HepG2 (cell line): ENCODE results near the gene KCNMA1. TPM values are rescaled to one million over a fixed set of nuclear protein-coding genes. Genes with fewer than 3 reads are reported as not detected.
A peak's percentile ranks its signal among the peaks of the same experiment; 100 is the strongest.

Source experiments
- ATAC-seq: fragments of 200-7000 bp; cut with Tn5 transposase; 3 replicates; pipeline ENCODE4 v1.9.1; 2020; ENCODE audit warnings: mild to moderate bottlenecking, moderate library complexity
- BruUV-seq: library from RNA; stranded (reverse); fragments of 400-500 nt; replicated peaks from 2 replicates; lab custom pipeline; 2021; lab: Mats Ljungman, UMichigan
- CTCF ChIA-PET: fragments of 300-600 bp; formaldehyde crosslinking; extraction: SDS; loops from one replicate; lab custom pipeline; 2021; ENCODE audit warnings: low total read pairs, inconsistent platforms, low intra/inter-chr PET ratio; lab: Yijun Ruan, JAX
- POLR2A ChIA-PET: fragments of 350-600 bp; sonication (Branson Sonifier 250); formaldehyde crosslinking; loops from one replicate; lab custom pipeline; 2020; ENCODE audit warnings: antibody characterized with exemption, inconsistent platforms; lab: Yijun Ruan, JAX
- DNase-seq: peaks from one replicate; pipeline ENCODE4 v3.0.0-alpha.2; 2015; ENCODE audit warnings: low spot score
- FAIRE-seq: peaks from 3 replicates; lab custom pipeline; 2011; peaks lifted over from hg19 to GRCh38; lab: Jason Lieb, UNC
- H2AFZ ChIP-seq: one replicate; pipeline ENCODE4 v1.6.1; 2011; ENCODE audit warnings: low read length, inconsistent platforms
- H3K27ac ChIP-seq: fragments of 300-600 bp; 3 replicates; pipeline ENCODE4 v1.8.0; 2011; ENCODE audit warnings: mixed run types, mild to moderate bottlenecking, mixed read lengths, low read length, inconsistent platforms; ENCODE audit not compliant: insufficient read depth; ENCODE audit errors: extremely low read length
- H3K27me3 ChIP-seq, 2 experiments: fragments of 200-600 bp in 1 of 2; 2 replicates in 1 of 2; 3 replicates in 1 of 2; pipeline versions ENCODE4 v1.6.0 to v1.8.0; 2011; ENCODE audit warnings: low read length in 2 of 2, mild to moderate bottlenecking in 2 of 2, moderate library complexity in 2 of 2, inconsistent platforms in 1 of 2; ENCODE audit not compliant: insufficient read depth in 2 of 2, control insufficient read depth in 1 of 2
- H3K36me3 ChIP-seq, 2 experiments: fragments of 200-600 bp in 1 of 2; replicated peaks in 1 of 2; 2 replicates in 1 of 2; 3 replicates in 1 of 2; pipeline versions ENCODE4 v1.5.1 to v1.8.0; 2011; ENCODE audit warnings: low read length in 2 of 2, inconsistent platforms in 1 of 2; ENCODE audit not compliant: insufficient read depth in 2 of 2, control insufficient read depth in 1 of 2
- H3K4me1 ChIP-seq: 2 replicates; pipeline ENCODE4 v1.5.1; 2012; ENCODE audit warnings: low read length, inconsistent platforms; ENCODE audit not compliant: insufficient read depth
- H3K4me2 ChIP-seq: 2 replicates; pipeline ENCODE4 v1.6.0; 2011; ENCODE audit warnings: low read depth, low read length, inconsistent platforms
- H3K4me3 ChIP-seq, 3 experiments: fragments of 200-600 bp in 1 of 3; sonication (generic), shearing (Covaris generic) in 1 of 3; replicated peaks in 1 of 3; 2 replicates each; pipeline ENCODE4 v1.5.1; 2011 to 2016; ENCODE audit warnings: low read length in 3 of 3, inconsistent platforms in 2 of 3, low read depth in 2 of 3, mild to moderate bottlenecking in 2 of 3, control low read depth in 1 of 3, mixed read lengths in 1 of 3; ENCODE audit not compliant: insufficient read depth in 1 of 3
- H3K79me2 ChIP-seq: one replicate; pipeline ENCODE4 v1.6.1; 2011; ENCODE audit warnings: low read length, inconsistent platforms; ENCODE audit not compliant: insufficient read depth
- H3K9ac ChIP-seq: 2 replicates; pipeline ENCODE4 v1.6.0; 2011; ENCODE audit warnings: mild to moderate bottlenecking, low read depth, low read length, inconsistent platforms; ENCODE audit not compliant: insufficient read depth
- H3K9me3 ChIP-seq: 2 replicates; pipeline ENCODE4 v1.5.1; 2012; ENCODE audit warnings: mild to moderate bottlenecking, low read length
- H4K20me1 ChIP-seq: 2 replicates; pipeline ENCODE4 v1.6.0; 2011; ENCODE audit warnings: inconsistent platforms, mild to moderate bottlenecking, low read length, moderate library complexity; ENCODE audit not compliant: insufficient read depth
- MAFF ChIP-seq: IDR thresholded peaks from 2 replicates; pipeline ENCODE4 v1.6.1; 2011; ENCODE audit warnings: low read depth, low read length, improper control_type of control experiment
- MAFK ChIP-seq, 2 experiments: IDR thresholded peaks in 1 of 2; conservative IDR thresholded peaks in 1 of 2; 2 replicates each; pipeline ENCODE4 v1.6.1; 2011; ENCODE audit warnings: improper control_type of control experiment in 2 of 2, low read length in 2 of 2
- NCOA1 ChIP-seq: sonication (generic); formaldehyde crosslinking; IDR thresholded peaks from 2 replicates; pipeline ENCODE4 v1.9.0; 2021; ENCODE audit warnings: missing genetic modification reagents
- ZFP36 ChIP-seq: fragments of 150-350 bp; IDR thresholded peaks from 2 replicates; pipeline ENCODE4 v1.6.1; 2018; ENCODE audit warnings: borderline replicate concordance, low read length, low read depth; ENCODE audit not compliant: partially characterized antibody
- ZNF83 ChIP-seq: sonication (generic); formaldehyde crosslinking; IDR thresholded peaks from 2 replicates; pipeline ENCODE4 v1.4.0; 2020; ENCODE audit warnings: missing genetic modification reagents, mild to moderate bottlenecking, borderline replicate concordance
- WGBS: methylation state at CpG from one replicate; pipeline ENCODE4 v1.1.6; 2017; ENCODE audit warnings: low lambda C conversion rate; 5-methylcytosine and 5-hydroxymethylcytosine counted together
- in situ Hi-C: cut with HindIII; loops from 2 replicates; pipeline ENCODE4 v1.10.0; 2017; ENCODE audit warnings: low pct_unique_long_range_greater_than_20kb; ENCODE audit not compliant: extremely low pct_ligation_motif_present
- intact Hi-C: fragments of 100-400 bp; cut with micrococcal nuclease; formaldehyde crosslinking; loops from one replicate; pipeline ENCODE4 v1.10.0; 2022; ENCODE audit not compliant: unreplicated experiment
- polyA plus RNA-seq, 8 experiments: library from polyadenylated mRNA; depleted of rRNA in 3 of 8; stranded (reverse) in 7 of 8; unstranded in 1 of 8; fragments of >200 nt; fragmentation: Illumina TruSeq in 4 of 8; extraction: Trizol in 4 of 8; gene quantifications; 2 replicates each; pipeline versions ENCODE4 v1.2.1 to v1.2.3, GENCODE V29; 2011 to 2016; ENCODE audit warnings: low read depth in 4 of 8, missing spikeins in 1 of 8, mixed read lengths in 1 of 8; ENCODE audit not compliant: insufficient read depth in 1 of 8
- total RNA-seq, 5 experiments: library from RNA; depleted of rRNA; stranded (reverse); fragments of >200 nt; fragmentation: Illumina TruSeq; extraction: Trizol; gene quantifications; 2 replicates each; pipeline ENCODE4 v1.2.3, GENCODE V29; 2016; ENCODE audit warnings: low read depth in 1 of 5
- TF ChIP-seq, protein P1 (sequence below): sonication (generic); formaldehyde crosslinking; IDR thresholded peaks from 2 replicates; pipeline ENCODE4 v1.5.0; 2020; ENCODE audit warnings: mild to moderate bottlenecking, missing genetic modification reagents, moderate library complexity
- TF ChIP-seq, protein P2 (sequence below): sonication (generic); formaldehyde crosslinking; IDR thresholded peaks from 2 replicates; pipeline ENCODE4 v1.4.0; 2020; ENCODE audit warnings: mild to moderate bottlenecking, low read depth, missing genetic modification reagents
- TF ChIP-seq, protein P3 (sequence below): sonication (generic); formaldehyde crosslinking; IDR thresholded peaks from 2 replicates; pipeline ENCODE4 v1.8.0; 2022; ENCODE audit warnings: mild to moderate bottlenecking, missing genetic modification reagents, borderline replicate concordance

Gene KCNMA1
- total and polyA plus RNA-seq, 2 of the 13 experiments (the other 11 are each of a cell fraction or from before 2014, with no cell fraction given), result 0.02 TPM; not detected in 1

DNA sequence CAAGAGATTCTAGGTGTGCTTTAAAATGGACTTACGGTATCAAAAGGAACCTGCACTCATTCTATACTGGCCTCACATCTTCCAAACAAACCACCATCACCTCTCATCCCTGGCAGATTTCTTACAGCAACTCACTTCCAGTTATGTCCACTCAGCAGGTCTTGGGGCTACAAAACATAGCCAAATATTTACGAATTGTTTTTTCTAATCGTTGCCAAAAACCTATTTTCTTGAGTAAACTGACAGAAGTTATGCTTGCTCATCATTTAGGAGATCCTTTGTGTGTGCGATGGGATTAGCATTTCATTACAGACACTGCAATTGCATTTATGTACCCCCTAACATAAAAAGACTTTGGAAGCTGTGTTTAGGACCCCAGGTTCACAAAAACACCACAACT lies 2.7 kb downstream of the KCNMA1 start:
- Histone ChIP-seq H3K9ac (no peak overlapping the region), H3K4me3 (no peak overlapping the region), H4K20me1 (no peaks in the 10 kb centered on the region), H3K27ac (no peak overlapping the region), H2AFZ (no peak overlapping the region), H3K27me3 (peaks cover 4 to 25% of the 10 kb centered on the region in 2 experiments; a peak in 4 of 5 replicates), H3K36me3 (no peaks in the 10 kb centered on the region), H3K9me3 (no peaks in the 10 kb centered on the region), H3K4me1 (no peaks in the 10 kb centered on the region), H3K79me2 (no peaks in the 10 kb centered on the region), H3K4me2 (no peak overlapping the region)
- CTCF ChIA-PET, result no interaction called here
- no TSS peak for BruUV-seq
- in situ Hi-C loops, result no loop called here
- DNase-seq (no peak), FAIRE-seq (no peak), ATAC-seq (no peak)
- WGBS, result 13% methylated on average over 4 of the region's 4 CpGs
- intact Hi-C loops, result no loop called here
- TF ChIP-seq, protein P1, sequence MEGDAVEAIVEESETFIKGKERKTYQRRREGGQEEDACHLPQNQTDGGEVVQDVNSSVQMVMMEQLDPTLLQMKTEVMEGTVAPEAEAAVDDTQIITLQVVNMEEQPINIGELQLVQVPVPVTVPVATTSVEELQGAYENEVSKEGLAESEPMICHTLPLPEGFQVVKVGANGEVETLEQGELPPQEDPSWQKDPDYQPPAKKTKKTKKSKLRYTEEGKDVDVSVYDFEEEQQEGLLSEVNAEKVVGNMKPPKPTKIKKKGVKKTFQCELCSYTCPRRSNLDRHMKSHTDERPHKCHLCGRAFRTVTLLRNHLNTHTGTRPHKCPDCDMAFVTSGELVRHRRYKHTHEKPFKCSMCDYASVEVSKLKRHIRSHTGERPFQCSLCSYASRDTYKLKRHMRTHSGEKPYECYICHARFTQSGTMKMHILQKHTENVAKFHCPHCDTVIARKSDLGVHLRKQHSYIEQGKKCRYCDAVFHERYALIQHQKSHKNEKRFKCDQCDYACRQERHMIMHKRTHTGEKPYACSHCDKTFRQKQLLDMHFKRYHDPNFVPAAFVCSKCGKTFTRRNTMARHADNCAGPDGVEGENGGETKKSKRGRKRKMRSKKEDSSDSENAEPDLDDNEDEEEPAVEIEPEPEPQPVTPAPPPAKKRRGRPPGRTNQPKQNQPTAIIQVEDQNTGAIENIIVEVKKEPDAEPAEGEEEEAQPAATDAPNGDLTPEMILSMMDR, result no peak
- TF ChIP-seq, protein P2, sequence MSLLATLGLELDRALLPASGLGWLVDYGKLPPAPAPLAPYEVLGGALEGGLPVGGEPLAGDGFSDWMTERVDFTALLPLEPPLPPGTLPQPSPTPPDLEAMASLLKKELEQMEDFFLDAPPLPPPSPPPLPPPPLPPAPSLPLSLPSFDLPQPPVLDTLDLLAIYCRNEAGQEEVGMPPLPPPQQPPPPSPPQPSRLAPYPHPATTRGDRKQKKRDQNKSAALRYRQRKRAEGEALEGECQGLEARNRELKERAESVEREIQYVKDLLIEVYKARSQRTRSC (CRISPR knock-in tag), result no peak
- TF ChIP-seq MAFK (conservative IDR thresholded peaks at IDR 0.05 in 1 of 2, IDR thresholded peaks at IDR 0.05 in 1 of 2; ENCODE audit: low read length in 2 of 2) (peak; percentile 35 to 45; a peak in 3 of 4 replicates), ZNF83 (CRISPR knock-in tag) (no peak), ZFP36 (no peak), NCOA1 (no peak), MAFF (peak; percentile 42)
- TF ChIP-seq, protein P3, sequence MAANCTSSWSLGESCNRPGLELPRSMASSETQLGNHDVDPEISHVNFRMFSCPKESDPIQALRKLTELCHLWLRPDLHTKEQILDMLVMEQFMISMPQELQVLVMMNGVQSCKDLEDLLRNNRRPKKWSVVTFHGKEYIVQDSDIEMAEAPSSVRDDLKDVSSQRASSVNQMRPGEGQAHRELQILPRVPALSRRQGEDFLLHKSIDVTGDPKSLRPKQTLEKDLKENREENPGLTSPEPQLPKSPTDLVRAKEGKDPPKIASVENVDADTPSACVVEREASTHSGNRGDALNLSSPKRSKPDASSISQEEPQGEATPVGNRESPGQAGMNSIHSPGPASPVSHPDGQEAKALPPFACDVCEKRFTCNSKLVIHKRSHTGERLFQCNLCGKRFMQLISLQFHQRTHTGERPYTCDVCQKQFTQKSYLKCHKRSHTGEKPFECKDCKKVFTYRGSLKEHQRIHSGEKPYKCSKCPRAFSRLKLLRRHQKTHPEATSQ (CRISPR knock-in tag), result no peak
- POLR2A ChIA-PET, result no interaction called here
